ENCODE measurements around the gene CYP1A2.

CYP1A2 gene

DNA sequence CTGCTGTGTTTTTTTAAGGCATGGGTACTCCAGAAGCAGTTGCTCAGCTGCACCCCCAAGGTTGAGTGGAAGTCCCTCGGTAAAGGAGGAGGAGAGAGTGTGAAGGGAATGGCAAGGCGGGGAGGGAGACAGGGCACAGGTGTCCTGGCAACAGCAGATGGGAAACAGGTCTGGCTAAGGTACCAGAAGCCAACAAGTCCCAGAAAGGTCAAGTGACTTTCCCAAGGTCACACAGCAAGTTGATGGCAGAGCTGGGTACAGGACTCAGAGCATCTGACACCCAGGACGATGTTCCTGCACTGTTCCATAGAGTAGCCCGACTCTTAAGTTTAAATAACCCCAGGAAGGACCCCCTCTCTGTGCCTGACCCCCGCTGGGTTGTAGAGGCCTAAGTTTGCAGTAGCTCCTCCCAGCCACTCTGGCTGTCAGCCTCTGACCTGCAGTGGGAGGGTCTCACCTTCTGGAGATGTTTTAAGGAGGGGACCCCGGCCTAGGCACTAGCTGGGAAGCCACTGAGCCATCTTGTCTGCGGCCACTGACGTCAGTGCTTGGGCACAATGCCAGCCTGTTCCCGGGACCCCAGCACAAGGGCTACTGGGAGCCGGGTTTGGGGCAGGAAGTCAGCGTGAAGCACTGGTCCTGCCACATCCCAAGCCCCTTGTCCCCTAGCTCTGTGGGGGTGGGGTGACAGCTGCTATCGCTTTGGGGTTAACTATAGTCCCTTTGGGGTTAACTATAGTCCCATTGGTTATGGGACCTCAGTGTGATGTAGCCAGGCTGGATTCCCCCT is 43.8 kb downstream of the CYP1A2 start:
- H3K9ac ChIP-seq (ENCODE audit: low read depth, low read length): no peak overlapping the region
- peaks cover 34% of the 10 kb centered on the region for H3K4me1 ChIP-seq (ENCODE audit: control insufficient read depth, insufficient read depth, low read length)
- H3K9me3 ChIP-seq (replicated peaks; ENCODE audit: low read length): no peaks in the 10 kb centered on the region
- H3K36me3 ChIP-seq (ENCODE audit: insufficient read depth, low read length): peaks cover 4% of the 10 kb centered on the region
- H3K27me3 ChIP-seq (ENCODE audit: control insufficient read depth, insufficient read depth, low read length): no peaks in the 10 kb centered on the region
- no peak overlapping the region for H3K4me2 ChIP-seq (ENCODE audit: low read length)
- no peak overlapping the region for H3K4me3 ChIP-seq (ENCODE audit: low read length)

DNA sequence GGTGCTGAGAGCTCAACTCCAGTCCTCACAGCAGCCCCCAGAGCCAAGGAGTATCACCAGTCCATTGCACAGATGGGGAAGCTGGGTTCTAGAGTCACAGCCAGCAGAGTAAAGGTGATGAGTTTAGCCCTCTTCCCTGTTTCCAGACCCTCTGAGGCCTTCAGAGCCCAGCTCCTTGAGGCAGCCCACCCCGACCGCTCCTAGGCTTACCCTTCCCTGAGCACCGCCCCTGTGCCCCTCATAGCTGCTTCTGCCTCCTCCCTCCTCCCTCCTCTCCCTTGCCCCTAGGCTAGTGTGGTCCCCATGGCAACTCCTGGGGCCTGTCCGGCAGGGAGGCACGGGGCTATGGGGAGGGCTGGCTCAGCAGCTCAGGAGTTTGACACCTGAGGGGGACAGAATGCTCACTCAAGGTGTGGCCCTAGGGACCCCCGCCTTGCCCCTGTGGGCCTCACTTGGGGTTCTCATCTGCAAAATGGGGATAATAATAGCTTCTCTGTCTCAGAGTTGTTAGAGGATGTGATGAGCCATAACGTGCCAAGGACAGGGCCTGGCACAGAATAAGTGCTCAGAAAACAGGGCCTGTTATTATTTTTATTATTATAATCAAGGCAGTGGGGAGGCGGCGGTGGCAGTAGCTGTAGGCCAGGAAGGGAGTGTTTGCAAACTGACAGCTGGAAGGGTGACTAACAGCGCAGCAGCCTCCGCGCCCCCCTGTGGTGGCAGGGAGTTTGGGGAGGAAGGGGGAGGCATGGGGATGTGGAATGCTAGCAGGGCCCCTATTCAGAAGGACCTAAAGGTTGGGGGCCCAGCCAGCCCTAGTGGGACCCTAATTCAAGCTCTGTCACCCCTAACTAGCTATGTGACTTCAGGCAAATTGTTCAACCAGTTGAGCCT is 44.7 kb downstream of the CYP1A2 start:
- Histone ChIP-seq H3K27me3 (ENCODE audit: control insufficient read depth, insufficient read depth, low read length) (no peaks in the 10 kb centered on the region), H3K4me3 (ENCODE audit: low read length) (no peak overlapping the region), H3K4me2 (ENCODE audit: low read length) (no peak overlapping the region), H3K9ac (ENCODE audit: low read depth, low read length) (no peak overlapping the region), H3K36me3 (ENCODE audit: insufficient read depth, low read length) (peaks cover 8% of the 10 kb centered on the region), H3K9me3 (replicated peaks; ENCODE audit: low read length) (no peaks in the 10 kb centered on the region), H3K4me1 (ENCODE audit: control insufficient read depth, insufficient read depth, low read length) (peaks cover 28% of the 10 kb centered on the region)

- Histone ChIP-seq H3K27me3 (ENCODE audit: control insufficient read depth, insufficient read depth, low read length) (no peaks in the 10 kb centered on the region), H3K9me3 (replicated peaks; ENCODE audit: low read length) (no peaks in the 10 kb centered on the region), H3K36me3 (ENCODE audit: insufficient read depth, low read length) (peaks cover 18% of the 10 kb centered on the region), H3K4me3 (ENCODE audit: low read length) (no peak overlapping the region), H3K4me2 (ENCODE audit: low read length) (no peak overlapping the region), H3K4me1 (ENCODE audit: control insufficient read depth, insufficient read depth, low read length) (peaks cover 25% of the 10 kb centered on the region), H3K9ac (ENCODE audit: low read depth, low read length) (no peak overlapping the region)
These were observed 45.8 kb downstream of the CYP1A2 start for GRCh38 chr15:74794248-74794969.

DNA sequence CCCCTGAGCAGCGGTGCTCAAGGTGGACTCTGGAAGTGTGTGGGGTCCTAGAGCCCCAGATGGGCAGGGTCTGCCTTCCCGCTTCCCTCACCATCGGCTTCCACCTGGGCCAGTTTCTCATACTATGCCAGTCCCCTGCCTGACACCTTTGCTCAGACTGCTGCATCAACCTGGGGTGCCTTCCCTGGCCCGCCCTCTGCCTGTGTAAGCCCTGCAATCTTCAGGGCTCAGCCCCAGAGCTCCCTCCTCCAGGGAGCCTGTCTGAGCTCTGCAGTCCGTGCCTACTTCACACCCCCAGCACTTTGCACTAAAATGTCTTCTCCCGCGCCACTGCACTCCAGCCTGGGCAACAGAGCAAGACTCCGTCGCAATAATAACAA is 46.3 kb downstream of the CYP1A2 start:
- Histone ChIP-seq H3K27me3 (ENCODE audit: control insufficient read depth, insufficient read depth, low read length) (no peaks in the 10 kb centered on the region), H3K9me3 (replicated peaks; ENCODE audit: low read length) (no peaks in the 10 kb centered on the region), H3K4me2 (ENCODE audit: low read length) (no peak overlapping the region), H3K4me1 (ENCODE audit: control insufficient read depth, insufficient read depth, low read length) (peaks cover 20% of the 10 kb centered on the region), H3K4me3 (ENCODE audit: low read length) (no peak overlapping the region), H3K36me3 (ENCODE audit: insufficient read depth, low read length) (peaks cover 23% of the 10 kb centered on the region), H3K9ac (ENCODE audit: low read depth, low read length) (no peak overlapping the region)

GRCh38 chr15:74795966-74796625 is 47.5 kb downstream of the CYP1A2 start:
- peaks cover 24% of the 10 kb centered on the region for H3K36me3 ChIP-seq (ENCODE audit: insufficient read depth, low read length)

DNA sequence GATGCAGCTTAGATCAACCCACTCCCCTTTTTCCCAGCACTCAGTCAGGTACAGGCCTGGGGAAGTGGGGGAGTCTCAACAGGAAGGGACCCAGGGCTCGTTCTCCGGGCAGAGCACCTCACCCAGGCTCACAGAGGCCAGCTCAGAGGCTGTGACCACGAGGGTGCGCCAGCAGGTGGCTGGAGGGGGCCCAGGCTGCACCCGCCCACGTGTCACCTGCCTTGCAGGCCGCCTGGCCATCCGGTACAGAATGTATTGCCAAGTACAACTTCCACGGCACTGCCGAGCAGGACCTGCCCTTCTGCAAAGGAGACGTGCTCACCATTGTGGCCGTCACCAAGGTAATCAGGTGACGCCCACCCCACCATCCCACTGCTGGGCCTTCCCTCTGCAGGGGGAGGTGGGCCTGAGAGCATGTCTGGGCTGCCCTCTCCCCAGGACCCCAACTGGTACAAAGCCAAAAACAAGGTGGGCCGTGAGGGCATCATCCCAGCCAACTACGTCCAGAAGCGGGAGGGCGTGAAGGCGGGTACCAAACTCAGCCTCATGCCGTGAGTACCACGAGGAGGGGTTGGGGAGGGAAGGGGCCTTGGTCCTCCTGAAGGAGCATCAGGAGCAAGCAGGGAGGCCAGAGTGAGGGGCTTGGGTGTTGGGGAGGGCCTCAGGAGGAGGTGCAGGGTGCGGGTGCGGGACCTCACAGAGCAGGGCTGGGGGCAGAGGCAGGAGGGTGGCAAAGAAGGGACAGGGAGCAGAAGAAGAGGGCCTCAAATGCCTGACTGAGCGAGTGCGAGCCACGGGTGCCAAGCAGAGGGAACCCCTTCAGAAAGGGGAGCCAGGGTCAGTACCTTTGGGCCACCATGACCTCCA is 50.0 kb downstream of the CYP1A2 start:
- no peaks in the 10 kb centered on the region for H3K27me3 ChIP-seq (ENCODE audit: control insufficient read depth, insufficient read depth, low read length)
- no peak overlapping the region for H3K9ac ChIP-seq (ENCODE audit: low read depth, low read length)
- H3K4me2 ChIP-seq (ENCODE audit: low read length): no peak overlapping the region
- peaks cover 45% of the 10 kb centered on the region for H3K36me3 ChIP-seq (ENCODE audit: insufficient read depth, low read length)
- no peak overlapping the region for H3K4me3 ChIP-seq (ENCODE audit: low read length)
- H3K9me3 ChIP-seq (replicated peaks; ENCODE audit: low read length): no peaks in the 10 kb centered on the region
- no peaks in the 10 kb centered on the region for H3K4me1 ChIP-seq (ENCODE audit: control insufficient read depth, insufficient read depth, low read length)

More at GRCh38 chr15:74795966-74796625, 47.5 kb downstream of the CYP1A2 start:
- H3K4me2 ChIP-seq (ENCODE audit: low read length): no peak overlapping the region
- H3K9me3 ChIP-seq (replicated peaks; ENCODE audit: low read length): no peaks in the 10 kb centered on the region
- H3K27me3 ChIP-seq (ENCODE audit: control insufficient read depth, insufficient read depth, low read length): no peaks in the 10 kb centered on the region
- no peak overlapping the region for H3K9ac ChIP-seq (ENCODE audit: low read depth, low read length)
- H3K4me1 ChIP-seq (ENCODE audit: control insufficient read depth, insufficient read depth, low read length): peaks cover 8% of the 10 kb centered on the region
- no peak overlapping the region for H3K4me3 ChIP-seq (ENCODE audit: low read length)

- Histone ChIP-seq H3K36me3 (ENCODE audit: insufficient read depth, low read length) (peaks cover 53% of the 10 kb centered on the region), H3K9me3 (replicated peaks; ENCODE audit: low read length) (no peaks in the 10 kb centered on the region), H3K4me3 (ENCODE audit: low read length) (no peak overlapping the region), H3K4me1 (ENCODE audit: control insufficient read depth, insufficient read depth, low read length) (no peaks in the 10 kb centered on the region), H3K4me2 (ENCODE audit: low read length) (no peak overlapping the region), H3K9ac (ENCODE audit: low read depth, low read length) (no peak overlapping the region), H3K27me3 (ENCODE audit: control insufficient read depth, insufficient read depth, low read length) (no peaks in the 10 kb centered on the region)
These were observed 50.7 kb downstream of the CYP1A2 start for GRCh38 chr15:74799255-74799855.

DNA sequence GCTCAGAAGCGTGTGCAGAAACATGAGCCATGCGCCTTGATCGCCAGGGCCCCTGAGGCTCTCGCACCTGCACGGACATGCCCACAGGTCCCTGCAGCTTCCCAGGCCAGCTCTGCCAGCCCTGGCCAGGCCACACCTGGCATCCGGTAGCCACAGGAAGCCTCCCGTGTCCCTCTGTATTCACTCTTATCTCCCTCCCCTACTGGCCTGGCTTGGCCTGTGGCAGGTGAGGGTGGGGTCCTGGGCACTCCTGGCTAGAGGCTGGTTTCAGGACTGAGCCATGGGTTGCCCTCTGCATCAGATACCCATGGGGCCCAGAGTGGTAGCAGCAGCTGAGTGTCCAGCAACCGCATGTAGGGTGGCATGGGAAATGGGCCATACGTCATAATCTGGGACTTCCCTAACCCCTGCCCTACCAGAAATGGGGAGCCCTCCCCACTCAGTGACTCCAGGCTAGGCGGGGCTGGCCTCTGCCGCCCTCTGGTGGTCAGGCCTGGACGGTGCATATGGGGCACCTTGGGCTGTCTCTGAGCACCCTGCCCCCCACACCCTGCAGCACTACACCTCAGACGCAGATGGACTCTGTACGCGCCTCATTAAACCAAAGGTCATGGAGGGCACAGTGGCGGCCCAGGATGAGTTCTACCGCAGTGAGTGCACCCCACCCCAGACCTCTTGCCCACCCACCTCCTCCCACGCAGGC is 51.4 kb downstream of the CYP1A2 start:
- Histone ChIP-seq H3K9ac (ENCODE audit: low read depth, low read length) (no peak overlapping the region), H3K4me2 (ENCODE audit: low read length) (no peak overlapping the region), H3K36me3 (ENCODE audit: insufficient read depth, low read length) (peaks cover 57% of the 10 kb centered on the region), H3K4me3 (ENCODE audit: low read length) (no peak overlapping the region), H3K27me3 (ENCODE audit: control insufficient read depth, insufficient read depth, low read length) (no peaks in the 10 kb centered on the region), H3K4me1 (ENCODE audit: control insufficient read depth, insufficient read depth, low read length) (no peaks in the 10 kb centered on the region), H3K9me3 (replicated peaks; ENCODE audit: low read length) (no peaks in the 10 kb centered on the region)

- no peaks in the 10 kb centered on the region for H3K4me1 ChIP-seq (ENCODE audit: control insufficient read depth, insufficient read depth, low read length)
- no peak overlapping the region for H3K4me2 ChIP-seq (ENCODE audit: low read length)
- peaks cover 57% of the 10 kb centered on the region for H3K36me3 ChIP-seq (ENCODE audit: insufficient read depth, low read length)
- H3K9ac ChIP-seq (ENCODE audit: low read depth, low read length): no peak overlapping the region
- H3K27me3 ChIP-seq (ENCODE audit: control insufficient read depth, insufficient read depth, low read length): no peaks in the 10 kb centered on the region
- no peaks in the 10 kb centered on the region for H3K9me3 ChIP-seq (replicated peaks; ENCODE audit: low read length)
- no peak overlapping the region for H3K4me3 ChIP-seq (ENCODE audit: low read length)
These were observed 52.0 kb downstream of the CYP1A2 start for GRCh38 chr15:74800559-74801094.

All from skeletal muscle satellite cell (primary cell).